Measurements from ENCODE around the gene SLC48A1. TPM values are rescaled to one million over a fixed set of nuclear protein-coding genes. Genes with fewer than 3 reads are reported as not detected.
A peak's percentile ranks its signal among the peaks of the same experiment; 100 is the strongest.

The SLC48A1 gene
- total RNA-seq, 1 donor from 2014 or later: 65.5 TPM

DNA sequence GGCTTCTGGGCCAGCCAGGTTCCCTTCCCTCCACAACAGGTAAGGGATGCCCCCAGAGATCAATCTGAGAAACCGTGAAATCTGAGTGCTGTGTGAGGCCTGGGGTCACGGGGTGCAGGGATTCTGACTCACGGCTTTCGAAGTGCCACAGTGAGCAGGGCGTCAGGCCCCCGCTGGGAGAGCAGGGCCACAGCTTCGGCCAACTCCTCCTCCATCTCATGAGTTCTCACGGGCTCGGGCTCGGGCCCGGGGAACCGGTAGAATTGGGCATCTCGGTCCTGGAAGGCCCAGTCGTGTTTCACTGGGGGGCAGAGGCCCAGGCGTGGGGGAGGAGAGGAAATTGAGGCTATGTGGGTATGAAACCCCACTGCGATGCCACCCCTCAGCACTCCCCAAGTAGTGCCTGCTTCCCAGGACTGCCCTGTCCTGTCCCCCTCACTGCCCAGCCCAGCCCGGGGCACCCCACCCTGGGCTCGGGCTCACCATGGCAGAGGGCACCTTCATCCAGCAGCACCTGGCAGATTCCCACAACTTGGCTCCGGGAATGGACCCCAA, 22.0 kb upstream of the SLC48A1 start:
- no peaks in the 10 kb centered on the region for H3K9me3 Mint-ChIP-seq (ENCODE audit: unreplicated experiment)
- DNase-seq (ENCODE audit: low spot score): no peak
- peaks cover 13% of the 10 kb centered on the region for H3K27me3 Mint-ChIP-seq (ENCODE audit: unreplicated experiment)
- H3K4me1 Mint-ChIP-seq (ENCODE audit: unreplicated experiment): peaks cover 35% of the 10 kb centered on the region
- TF ChIP-seq, protein P1, sequence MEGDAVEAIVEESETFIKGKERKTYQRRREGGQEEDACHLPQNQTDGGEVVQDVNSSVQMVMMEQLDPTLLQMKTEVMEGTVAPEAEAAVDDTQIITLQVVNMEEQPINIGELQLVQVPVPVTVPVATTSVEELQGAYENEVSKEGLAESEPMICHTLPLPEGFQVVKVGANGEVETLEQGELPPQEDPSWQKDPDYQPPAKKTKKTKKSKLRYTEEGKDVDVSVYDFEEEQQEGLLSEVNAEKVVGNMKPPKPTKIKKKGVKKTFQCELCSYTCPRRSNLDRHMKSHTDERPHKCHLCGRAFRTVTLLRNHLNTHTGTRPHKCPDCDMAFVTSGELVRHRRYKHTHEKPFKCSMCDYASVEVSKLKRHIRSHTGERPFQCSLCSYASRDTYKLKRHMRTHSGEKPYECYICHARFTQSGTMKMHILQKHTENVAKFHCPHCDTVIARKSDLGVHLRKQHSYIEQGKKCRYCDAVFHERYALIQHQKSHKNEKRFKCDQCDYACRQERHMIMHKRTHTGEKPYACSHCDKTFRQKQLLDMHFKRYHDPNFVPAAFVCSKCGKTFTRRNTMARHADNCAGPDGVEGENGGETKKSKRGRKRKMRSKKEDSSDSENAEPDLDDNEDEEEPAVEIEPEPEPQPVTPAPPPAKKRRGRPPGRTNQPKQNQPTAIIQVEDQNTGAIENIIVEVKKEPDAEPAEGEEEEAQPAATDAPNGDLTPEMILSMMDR (IDR thresholded peaks at IDR 0.05; ENCODE audit: unreplicated experiment): no peak
- H3K36me3 Mint-ChIP-seq (ENCODE audit: low read depth, unreplicated experiment): peaks cover 43% of the 10 kb centered on the region
- no peak overlapping the region for H3K4me3 Mint-ChIP-seq (ENCODE audit: unreplicated experiment)
- no peak overlapping the region for H3K27ac Mint-ChIP-seq (ENCODE audit: unreplicated experiment)

DNA sequence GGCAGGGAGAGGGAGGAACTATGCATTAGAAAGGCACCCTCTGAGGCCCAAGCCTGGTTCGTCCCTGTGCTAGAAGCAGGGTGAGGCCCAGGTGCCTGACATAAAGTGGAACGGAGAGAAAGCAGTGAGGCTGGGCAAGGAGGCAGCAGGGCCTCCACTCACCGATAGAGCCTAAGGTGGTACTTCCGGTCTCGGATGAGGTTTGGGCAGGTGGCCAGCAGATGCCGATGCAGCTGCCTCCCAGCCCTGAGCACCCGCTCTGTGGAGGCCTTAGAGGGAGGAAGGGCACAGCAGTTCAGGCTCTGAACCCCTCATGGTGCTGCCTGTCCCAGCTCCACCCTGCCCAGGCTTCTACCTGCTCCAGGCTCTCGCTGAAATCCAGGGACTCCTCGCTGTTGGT, 21.5 kb upstream of the SLC48A1 start:
- Mint-ChIP-seq H3K4me3 (ENCODE audit: unreplicated experiment) (no peak overlapping the region), H3K4me1 (ENCODE audit: unreplicated experiment) (peaks cover 40% of the 10 kb centered on the region), H3K9me3 (ENCODE audit: unreplicated experiment) (no peaks in the 10 kb centered on the region), H3K27ac (ENCODE audit: unreplicated experiment) (no peak overlapping the region), H3K27me3 (ENCODE audit: unreplicated experiment) (peaks cover 14% of the 10 kb centered on the region), H3K36me3 (ENCODE audit: low read depth, unreplicated experiment) (peaks cover 43% of the 10 kb centered on the region)
- no peak for DNase-seq (ENCODE audit: low spot score)
- TF ChIP-seq, protein P1 (IDR thresholded peaks at IDR 0.05; ENCODE audit: unreplicated experiment): no peak

DNA sequence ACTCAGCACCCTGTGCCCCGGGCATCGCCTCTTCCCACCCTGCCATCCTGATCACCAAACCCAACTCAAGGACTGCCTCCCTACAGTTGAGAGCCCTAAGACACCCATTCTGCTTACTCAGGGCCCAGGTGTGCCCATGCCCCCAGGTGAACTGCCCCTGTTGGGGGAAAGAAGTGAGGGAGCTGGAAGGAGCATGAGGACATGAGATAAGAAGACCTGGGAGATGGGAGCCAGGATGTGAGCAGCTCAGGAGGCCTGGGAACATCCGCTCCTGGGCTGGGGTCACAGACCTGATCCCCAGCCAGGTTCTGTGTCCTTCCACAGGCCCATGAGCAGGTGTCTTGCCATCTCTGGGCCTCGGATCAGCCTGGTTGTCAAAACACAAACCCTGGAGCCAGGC, 20.9 kb upstream of the SLC48A1 start:
- Mint-ChIP-seq H3K4me1 (ENCODE audit: unreplicated experiment) (peaks cover 46% of the 10 kb centered on the region), H3K27me3 (ENCODE audit: unreplicated experiment) (peaks cover 16% of the 10 kb centered on the region), H3K27ac (ENCODE audit: unreplicated experiment) (peak overlapping the region; percentile 67), H3K4me3 (ENCODE audit: unreplicated experiment) (peak overlapping the region; percentile 24), H3K9me3 (ENCODE audit: unreplicated experiment) (no peaks in the 10 kb centered on the region), H3K36me3 (ENCODE audit: low read depth, unreplicated experiment) (peaks cover 40% of the 10 kb centered on the region)
- no peak for DNase-seq (ENCODE audit: low spot score)
- TF ChIP-seq, protein P1 (IDR thresholded peaks at IDR 0.05; ENCODE audit: unreplicated experiment): no peak

DNA sequence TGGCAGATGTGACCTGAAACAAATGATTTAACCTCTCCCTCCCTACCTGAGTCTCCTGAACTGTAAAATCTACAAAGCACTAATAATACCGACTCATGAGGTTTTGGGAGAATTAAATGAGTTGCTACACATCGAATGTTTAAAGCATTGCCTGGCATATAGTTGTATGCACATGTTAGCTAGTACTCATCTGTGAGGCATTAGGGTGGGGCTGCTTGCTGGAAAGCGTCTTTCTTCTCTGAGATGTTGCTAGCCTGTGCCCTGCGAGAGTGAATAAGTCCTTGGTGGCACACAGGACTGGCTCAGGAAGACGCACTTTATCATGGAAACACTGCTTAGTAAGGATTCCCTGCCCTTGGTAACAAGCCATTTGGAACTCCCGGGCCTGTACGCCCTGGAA, 20.5 kb upstream of the SLC48A1 start:
- TF ChIP-seq, protein P1 (IDR thresholded peaks at IDR 0.05; ENCODE audit: unreplicated experiment): no peak
- Mint-ChIP-seq H3K4me3 (ENCODE audit: unreplicated experiment) (peak overlapping the region; percentile 24), H3K4me1 (ENCODE audit: unreplicated experiment) (peaks cover 50% of the 10 kb centered on the region), H3K27me3 (ENCODE audit: unreplicated experiment) (peaks cover 20% of the 10 kb centered on the region), H3K36me3 (ENCODE audit: low read depth, unreplicated experiment) (peaks cover 41% of the 10 kb centered on the region), H3K9me3 (ENCODE audit: unreplicated experiment) (no peaks in the 10 kb centered on the region), H3K27ac (ENCODE audit: unreplicated experiment) (peak overlapping the region; percentile 67)
- no peak for DNase-seq (ENCODE audit: low spot score)

DNA sequence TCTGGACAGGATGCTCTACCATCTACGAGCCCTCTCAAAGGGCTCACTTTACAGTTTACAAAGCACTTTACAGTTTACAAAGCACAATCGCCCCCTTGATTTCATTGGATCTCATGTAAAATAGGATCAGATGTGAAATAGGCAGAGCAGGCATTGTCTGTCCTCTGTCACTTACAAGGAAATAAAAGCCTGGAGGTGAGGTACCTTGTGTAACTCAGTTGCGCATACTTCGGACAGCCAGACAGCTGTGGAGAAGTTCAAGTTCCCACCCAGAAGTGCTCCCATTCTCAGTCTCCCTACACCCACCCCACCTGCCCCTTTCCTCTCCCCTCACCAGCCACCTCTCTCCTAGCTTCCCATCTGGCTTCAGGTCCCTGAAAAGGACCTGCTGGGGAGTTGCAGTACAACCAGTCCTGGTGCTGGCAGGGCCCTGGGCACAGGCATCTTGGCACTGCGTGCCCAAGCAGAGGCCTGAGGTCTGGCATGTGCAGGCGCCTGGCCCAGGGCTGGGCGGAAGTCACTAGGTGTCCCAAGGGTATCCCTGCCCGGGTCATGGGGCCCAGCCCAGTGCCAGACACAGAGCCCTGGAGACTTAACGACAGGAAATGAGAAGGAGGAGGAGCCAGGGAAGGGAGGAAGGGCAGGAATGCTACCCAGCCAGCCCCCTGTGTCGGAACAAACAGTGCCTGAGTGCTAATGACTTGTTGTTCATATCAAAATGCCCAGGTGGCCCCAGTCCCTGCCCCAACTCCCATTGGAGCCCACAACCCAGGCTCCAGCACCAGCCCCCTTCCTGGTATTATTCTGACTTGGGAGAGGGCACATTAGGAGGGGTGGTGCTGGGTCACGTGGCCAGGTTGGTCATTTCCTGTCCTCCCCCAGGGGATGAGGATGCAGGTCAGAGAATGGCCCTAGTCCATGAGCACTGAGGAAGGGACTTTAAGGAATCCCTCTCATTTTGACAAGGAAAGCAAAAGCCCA, 19.7 kb upstream of the SLC48A1 start:
- peaks cover 24% of the 10 kb centered on the region for H3K27me3 Mint-ChIP-seq (ENCODE audit: unreplicated experiment)
- peaks cover 40% of the 10 kb centered on the region for H3K36me3 Mint-ChIP-seq (ENCODE audit: low read depth, unreplicated experiment)
- TF ChIP-seq, protein P1 (IDR thresholded peaks at IDR 0.05; ENCODE audit: unreplicated experiment): no peak
- no peaks in the 10 kb centered on the region for H3K9me3 Mint-ChIP-seq (ENCODE audit: unreplicated experiment)
- H3K4me1 Mint-ChIP-seq (ENCODE audit: unreplicated experiment): peaks cover 54% of the 10 kb centered on the region
- peak; percentile 43 for DNase-seq (ENCODE audit: low spot score)
- peak overlapping the region; percentile 80 for H3K4me3 Mint-ChIP-seq (ENCODE audit: unreplicated experiment)
- H3K27ac Mint-ChIP-seq (ENCODE audit: unreplicated experiment): peak overlapping the region; percentile 88
